H9 (cell line): ENCODE data around the gene RERE. TPM values are rescaled to one million over a fixed set of nuclear protein-coding genes. Genes with fewer than 3 reads are reported as not detected.

Experiments used
- DNase-seq: peaks from one replicate; pipeline ENCODE4 v3.0.0-alpha.2; 2017
- H2AFZ ChIP-seq: one replicate; pipeline ENCODE4 v1.6.1; 2013; ENCODE audit warnings: mild to moderate bottlenecking, low read length, control low read depth, moderate library complexity
- H2AK5ac ChIP-seq: 2 replicates; pipeline ENCODE4 v1.6.1; 2013; ENCODE audit warnings: low read length, control low read depth, mixed read lengths; ENCODE audit not compliant: insufficient read length
- H2BK120ac ChIP-seq: one replicate; pipeline ENCODE4 v1.6.1; 2013; ENCODE audit warnings: low read depth, mild to moderate bottlenecking, low read length, control low read depth, inconsistent platforms; ENCODE audit not compliant: poor library complexity, severe bottlenecking
- H2BK12ac ChIP-seq: 2 replicates; pipeline ENCODE4 v1.6.1; 2013; ENCODE audit warnings: low read length, control low read depth, mixed read lengths, low read depth; ENCODE audit not compliant: insufficient read length
- H2BK15ac ChIP-seq: 2 replicates; pipeline ENCODE4 v1.6.1; 2013; ENCODE audit warnings: low read depth, low read length, control low read depth
- H2BK20ac ChIP-seq: one replicate; pipeline ENCODE4 v1.6.1; 2013; ENCODE audit warnings: low read depth, mild to moderate bottlenecking, low read length, control low read depth, inconsistent platforms; ENCODE audit not compliant: poor library complexity, severe bottlenecking
- H2BK5ac ChIP-seq: 2 replicates; pipeline ENCODE4 v1.6.1; 2013; ENCODE audit warnings: low read length, control low read depth, mixed read lengths; ENCODE audit not compliant: insufficient read length
- H3K14ac ChIP-seq: 2 replicates; pipeline ENCODE4 v1.6.1; 2013; ENCODE audit warnings: low read length, control low read depth; ENCODE audit not compliant: insufficient read depth
- H3K18ac ChIP-seq: 2 replicates; pipeline ENCODE4 v1.6.1; 2013; ENCODE audit warnings: low read depth, mild to moderate bottlenecking, mixed read lengths, low read length, control low read depth; ENCODE audit not compliant: insufficient read length
- H3K23ac ChIP-seq: 2 replicates; pipeline ENCODE4 v1.6.1; 2013; ENCODE audit warnings: low read length, control low read depth, mixed read lengths, low read depth; ENCODE audit not compliant: insufficient read length
- H3K23me2 ChIP-seq: 2 replicates; pipeline ENCODE4 v1.6.1; 2013; ENCODE audit warnings: low read depth, mild to moderate bottlenecking, mixed read lengths, low read length, control low read depth; ENCODE audit not compliant: insufficient read length, poor library complexity, severe bottlenecking
- H3K27ac ChIP-seq: 2 replicates; pipeline ENCODE4 v1.5.1; 2013; ENCODE audit warnings: low read length, control low read depth, mixed read lengths, low read depth; ENCODE audit not compliant: insufficient read length
- H3K27me3 ChIP-seq: 2 replicates; pipeline ENCODE4 v1.6.1; 2013; ENCODE audit warnings: low read length, control low read depth, inconsistent platforms; ENCODE audit not compliant: insufficient read depth
- H3K4ac ChIP-seq: 2 replicates; pipeline ENCODE4 v1.6.1; 2013; ENCODE audit warnings: low read depth, mild to moderate bottlenecking, control low read depth, inconsistent platforms, low read length, moderate library complexity
- H3K4me1 ChIP-seq: 2 replicates; pipeline ENCODE4 v1.6.1; 2013; ENCODE audit warnings: low read length, control low read depth, inconsistent platforms; ENCODE audit not compliant: insufficient read depth
- H3K4me2 ChIP-seq: 2 replicates; pipeline ENCODE4 v1.6.1; 2013; ENCODE audit warnings: low read length, control low read depth, mixed read lengths; ENCODE audit not compliant: insufficient read length, insufficient read depth
- H3K56ac ChIP-seq: 2 replicates; pipeline ENCODE4 v1.6.1; 2013; ENCODE audit warnings: low read depth, mild to moderate bottlenecking, mixed read lengths, low read length, control low read depth; ENCODE audit not compliant: insufficient read length
- H3K79me1 ChIP-seq: 2 replicates; pipeline ENCODE4 v1.6.1; 2013; ENCODE audit warnings: low read depth, mild to moderate bottlenecking, moderate library complexity, low read length, control low read depth, inconsistent platforms; ENCODE audit not compliant: insufficient read depth, poor library complexity, severe bottlenecking
- H3K79me2 ChIP-seq: 2 replicates; pipeline ENCODE4 v1.6.1; 2013; ENCODE audit warnings: low read length, control low read depth, inconsistent platforms; ENCODE audit not compliant: insufficient read depth
- H3K9ac ChIP-seq: 2 replicates; pipeline ENCODE4 v1.6.1; 2013; ENCODE audit warnings: low read length, control low read depth, mixed read lengths; ENCODE audit not compliant: insufficient read length; ENCODE audit errors: extremely low read depth
- H3K9me3 ChIP-seq: one replicate; pipeline ENCODE4 v1.6.1; 2013; ENCODE audit warnings: low read depth, low read length, inconsistent platforms; ENCODE audit not compliant: control insufficient read depth
- H3T11ph ChIP-seq: one replicate; pipeline ENCODE4 v1.6.1; 2013; ENCODE audit warnings: mild to moderate bottlenecking, low read length, control low read depth, inconsistent platforms
- H4K20me1 ChIP-seq: one replicate; pipeline ENCODE4 v1.6.1; 2013; ENCODE audit not compliant: control insufficient read depth, insufficient read length, insufficient read depth
- H4K5ac ChIP-seq: 2 replicates; pipeline ENCODE4 v1.6.1; 2013; ENCODE audit warnings: low read depth, mild to moderate bottlenecking, mixed read lengths, low read length, control low read depth; ENCODE audit not compliant: insufficient read length
- H4K8ac ChIP-seq: replicated peaks from 2 replicates; pipeline ENCODE4 v1.6.1; 2013; ENCODE audit warnings: low read length, control low read depth, mixed read lengths, low read depth; ENCODE audit not compliant: insufficient read length
- H4K91ac ChIP-seq: 2 replicates; pipeline ENCODE4 v1.6.1; 2013; ENCODE audit warnings: low read depth, mild to moderate bottlenecking, moderate library complexity, mixed read lengths, low read length, control low read depth; ENCODE audit not compliant: insufficient read length
- H3K27ac Mint-ChIP-seq, 3 experiments: 2 replicates in 2 of 3; 3 replicates in 1 of 3; pipeline ENCODE4 v1.8.0; 2020 to 2021; ENCODE audit warnings: mixed read lengths in 3 of 3, mild to moderate bottlenecking in 1 of 3, moderate library complexity in 1 of 3
- H3K27me3 Mint-ChIP-seq: 2 replicates; pipeline ENCODE4 v1.8.0; 2021; ENCODE audit warnings: low read depth, mild to moderate bottlenecking, moderate library complexity, mixed read lengths
- H3K36me3 Mint-ChIP-seq, 3 experiments: 2 replicates in 2 of 3; 3 replicates in 1 of 3; pipeline ENCODE4 v1.8.0; 2020 to 2021; ENCODE audit warnings: low read depth in 3 of 3, mixed read lengths in 3 of 3; ENCODE audit not compliant: insufficient read depth in 1 of 3
- H3K4me1 Mint-ChIP-seq, 2 experiments: 2 replicates each; pipeline ENCODE4 v1.8.0; 2020; ENCODE audit warnings: mixed read lengths in 2 of 2
- H3K4me3 Mint-ChIP-seq, 2 experiments: 2 replicates in 1 of 2; 3 replicates in 1 of 2; pipeline ENCODE4 v1.8.0; 2020 to 2021; ENCODE audit warnings: mild to moderate bottlenecking in 2 of 2, mixed read lengths in 2 of 2, moderate library complexity in 1 of 2
- H3K9me3 Mint-ChIP-seq, 2 experiments: 2 replicates in 1 of 2; 3 replicates in 1 of 2; pipeline ENCODE4 v1.8.0; 2020; ENCODE audit warnings: mild to moderate bottlenecking in 2 of 2, mixed read lengths in 2 of 2, moderate library complexity in 1 of 2
- WGBS: extraction: QIAGEN DNeasy Blood & Tissue Kit; methylation state at CpG from one replicate; pipeline ENCODE4 v1.1.7; 2013; ENCODE audit warnings: missing lambda C conversion rate, low lambda C conversion rate, mixed read lengths; ENCODE audit not compliant: insufficient read length; ENCODE audit errors: extremely low coverage; 5-methylcytosine and 5-hydroxymethylcytosine counted together
- total RNA-seq: library from RNA; stranded (reverse); gene quantifications from 2 replicates; pipeline ENCODE4 v1.2.1, GENCODE V29; 2021
- TF ChIP-seq, protein P1 (sequence below): fragments of 200-600 bp; sonication (generic); conservative IDR thresholded peaks from 3 replicates; pipeline ENCODE4 v1.8.0; 2021; ENCODE audit warnings: antibody characterized with exemption, mild to moderate bottlenecking

Gene RERE
- total RNA-seq, 1 experiment from 2014 or later, result 103 TPM

DNA sequence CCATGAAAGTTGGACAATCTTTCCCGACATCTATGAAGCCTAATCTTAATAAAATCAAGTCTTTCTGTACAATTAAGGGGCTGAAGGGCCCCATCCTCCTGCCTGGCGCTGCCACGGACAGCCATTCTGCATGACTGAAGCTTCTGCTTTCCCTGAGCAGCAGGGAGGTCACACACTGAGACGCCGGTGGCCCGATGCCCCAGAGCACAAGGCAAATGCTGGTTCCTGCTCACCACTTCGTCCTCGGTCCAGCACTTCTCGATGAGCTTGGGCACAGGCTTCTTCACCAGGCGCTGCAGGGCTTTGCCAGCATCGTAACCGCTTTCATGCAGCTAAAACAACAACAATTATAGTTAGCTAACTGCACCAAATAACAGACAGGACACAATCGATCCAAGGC lies 351.7 kb downstream of the RERE start:
- Histone ChIP-seq H3K9me3 (no peaks in the 10 kb centered on the region), H3K56ac (no peak overlapping the region), H3K9ac (no peak overlapping the region), H3K4ac (no peak overlapping the region), H2BK5ac (no peak overlapping the region), H3K4me2 (no peak overlapping the region), H3K27ac (no peak overlapping the region), H3K79me1 (no peaks in the 10 kb centered on the region), H2BK15ac (no peak overlapping the region), H4K20me1 (no peaks in the 10 kb centered on the region), H4K5ac (no peak overlapping the region), H3K27me3 (no peaks in the 10 kb centered on the region; the same call in 1 of the 2 replicates), H2AK5ac (no peak overlapping the region), H4K8ac (no peak overlapping the region), H3K23me2 (no peaks in the 10 kb centered on the region), H3T11ph (no peak overlapping the region), H3K18ac (no peak overlapping the region), H3K79me2 (no peaks in the 10 kb centered on the region), H2BK120ac (no peak overlapping the region), H2BK12ac (no peak overlapping the region), H3K23ac (no peak overlapping the region), H3K4me1 (peaks cover 16% of the 10 kb centered on the region), H2AFZ (no peak overlapping the region), H2BK20ac (no peak overlapping the region), H3K14ac (no peak overlapping the region), H4K91ac (no peak overlapping the region)
- no peaks in the 10 kb centered on the region for H3K27me3 Mint-ChIP-seq
- WGBS, result no CpG with 5 or more reads among the region's 13 CpGs
- TF ChIP-seq, protein P1, sequence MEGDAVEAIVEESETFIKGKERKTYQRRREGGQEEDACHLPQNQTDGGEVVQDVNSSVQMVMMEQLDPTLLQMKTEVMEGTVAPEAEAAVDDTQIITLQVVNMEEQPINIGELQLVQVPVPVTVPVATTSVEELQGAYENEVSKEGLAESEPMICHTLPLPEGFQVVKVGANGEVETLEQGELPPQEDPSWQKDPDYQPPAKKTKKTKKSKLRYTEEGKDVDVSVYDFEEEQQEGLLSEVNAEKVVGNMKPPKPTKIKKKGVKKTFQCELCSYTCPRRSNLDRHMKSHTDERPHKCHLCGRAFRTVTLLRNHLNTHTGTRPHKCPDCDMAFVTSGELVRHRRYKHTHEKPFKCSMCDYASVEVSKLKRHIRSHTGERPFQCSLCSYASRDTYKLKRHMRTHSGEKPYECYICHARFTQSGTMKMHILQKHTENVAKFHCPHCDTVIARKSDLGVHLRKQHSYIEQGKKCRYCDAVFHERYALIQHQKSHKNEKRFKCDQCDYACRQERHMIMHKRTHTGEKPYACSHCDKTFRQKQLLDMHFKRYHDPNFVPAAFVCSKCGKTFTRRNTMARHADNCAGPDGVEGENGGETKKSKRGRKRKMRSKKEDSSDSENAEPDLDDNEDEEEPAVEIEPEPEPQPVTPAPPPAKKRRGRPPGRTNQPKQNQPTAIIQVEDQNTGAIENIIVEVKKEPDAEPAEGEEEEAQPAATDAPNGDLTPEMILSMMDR, result no peak
- H3K36me3 Mint-ChIP-seq, result peaks cover 0 to 8% (median 3%) of the 10 kb centered on the region in 3 experiments; a peak in 3 of 7 replicates
- H3K4me1 Mint-ChIP-seq, result peaks cover 61 to 68% of the 10 kb centered on the region in 2 experiments
- no peaks in the 10 kb centered on the region for H3K9me3 Mint-ChIP-seq
- DNase-seq, result no peak
- no peak overlapping the region for H3K4me3 Mint-ChIP-seq
- H3K27ac Mint-ChIP-seq, result peak overlapping the region; percentile 24 to 93 (median 76); a peak in 6 of 7 replicates
